DND-41 (cell line): ENCODE data around the gene HLCS.

Experiments
- CTCF ChIP-seq: IDR thresholded peaks from 2 replicates; pipeline ENCODE4 v1.5.1; 2012; ENCODE audit warnings: borderline replicate concordance, low read length, moderate library complexity, mild to moderate bottlenecking; ENCODE audit not compliant: poor library complexity, severe bottlenecking; ENCODE audit errors: extremely low read depth
- EZH2 ChIP-seq: IDR thresholded peaks from 3 replicates; pipeline ENCODE4 v1.6.1; 2012; ENCODE audit warnings: borderline replicate concordance, low read depth, mild to moderate bottlenecking, moderate library complexity, low read length, inconsistent platforms; ENCODE audit not compliant: severe bottlenecking

- TF ChIP-seq CTCF (no peak), EZH2 (no peak)
These were observed 209.9 kb downstream of the HLCS start for GRCh38 chr21:36756527-36756926.
